ENCODE data around the gene SMARCC2.

Gene SMARCC2

DNA sequence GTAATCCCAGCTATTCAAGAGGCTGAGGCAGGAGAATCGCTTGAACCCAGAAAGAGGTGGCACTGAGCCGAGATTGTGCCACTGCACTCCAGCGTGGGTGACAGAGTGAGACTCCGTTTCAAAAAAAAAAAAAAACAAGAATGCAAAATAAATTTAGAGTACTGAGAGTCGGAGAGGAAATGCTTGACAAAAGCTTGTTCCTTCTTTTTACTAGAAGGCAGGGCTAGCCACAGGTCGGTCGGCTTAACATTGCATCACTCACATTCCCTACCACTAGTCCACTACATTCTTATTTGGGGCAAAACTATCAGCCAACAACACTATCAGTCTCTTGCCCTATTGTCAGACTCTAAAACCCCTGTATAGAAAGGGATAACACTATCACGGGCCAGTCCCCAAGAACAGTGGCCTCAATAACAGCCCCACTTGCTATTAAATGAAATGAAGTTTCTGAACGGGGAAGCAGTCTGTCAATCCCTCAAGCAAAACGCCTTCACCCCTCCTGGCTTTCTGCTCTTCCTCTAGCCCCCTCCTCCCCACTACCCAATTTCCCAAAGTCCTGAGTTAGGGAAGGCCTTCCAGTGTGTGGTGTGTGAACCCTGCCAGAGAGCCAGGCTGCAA lies 31.4 kb upstream of the SMARCC2 start:
- CTCF ChIA-PET: interaction anchor here (1.2 to 3.3 kb wide), 3 partner anchors 12 to 21 kb away, joined by 4 to 28 read pairs (median 13); no protein-coding TSS in a partner anchor
- POLR2A ChIA-PET: interaction anchor here (0.9 to 3.2 kb wide), 16 partner anchors 9 to 143 kb away, joined by 3 to 70 read pairs (median 14); partner anchors contain the start of genes ANKRD52, CNPY2, COQ10A and ESYT1
- no peak for TF ChIP-seq CTBP1 (IDR thresholded peaks at IDR 0.05; ENCODE audit: borderline replicate concordance)
- no peak for TF ChIP-seq BHLHE40 (IDR thresholded peaks at IDR 0.05; ENCODE audit: borderline replicate concordance)
- TF ChIP-seq FOXK2 (IDR thresholded peaks at IDR 0.05): no peak
- no peak for TF ChIP-seq LEF1 (IDR thresholded peaks at IDR 0.05; ENCODE audit: borderline replicate concordance)
- no peak for TF ChIP-seq TARDBP (IDR thresholded peaks at IDR 0.05)
- no peak for TF ChIP-seq ARNT (IDR thresholded peaks at IDR 0.05)
- no peak for TF ChIP-seq FOXA1 (IDR thresholded peaks at IDR 0.05)
- no peak for TF ChIP-seq SP1 (IDR thresholded peaks at IDR 0.05)
- TF ChIP-seq ELF4 (IDR thresholded peaks at IDR 0.05): no peak
- DNase-seq (ENCODE audit: extremely low spot score): no peak

GRCh38 chr12:56219840-56220239 lies 30.6 kb upstream of the SMARCC2 start:
- ChIA-PET POLR2A (interaction anchor here (3.0 to 3.2 kb wide), 2 partner anchors 30 to 92 kb away, joined by 23 to 66 read pairs; partner anchors contain the start of genes ESYT1 and SMARCC2), CTCF (interaction anchor here (3.3 kb wide), 1 partner anchor 15 kb away, joined by 28 read pairs; no protein-coding TSS in a partner anchor)
- no peak for DNase-seq (ENCODE audit: extremely low spot score)
- TF ChIP-seq ELF4 (IDR thresholded peaks at IDR 0.05): no peak
- TF ChIP-seq TARDBP (IDR thresholded peaks at IDR 0.05): no peak

DNA sequence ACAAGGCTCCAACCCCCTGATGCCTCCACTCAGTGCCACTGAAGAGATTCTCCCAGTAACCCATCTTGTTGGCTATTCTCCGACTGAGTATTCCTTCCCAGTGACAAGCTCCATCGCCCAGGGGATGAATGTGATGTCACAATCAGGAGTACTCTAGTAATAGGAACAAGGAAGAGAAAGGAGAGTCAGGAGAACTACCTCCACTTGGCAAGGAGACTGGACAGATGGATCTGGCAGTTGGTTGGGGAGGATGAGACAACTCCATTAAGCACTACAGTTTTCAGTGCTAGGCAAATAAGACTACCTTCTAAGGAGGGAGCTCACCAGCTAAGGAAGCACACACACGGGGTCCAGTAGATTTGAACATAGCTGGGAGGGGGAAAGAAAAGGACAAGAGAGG lies 27.2 kb upstream of the SMARCC2 start:
- no peak for DNase-seq (ENCODE audit: extremely low spot score)
- CTCF ChIA-PET: interaction anchor here (0.8 to 1.9 kb wide), 2 partner anchors 10 to 42 kb away, joined by 3 to 5 read pairs; no protein-coding TSS in a partner anchor
- TF ChIP-seq FOXK2 (IDR thresholded peaks at IDR 0.05) (no peak), TARDBP (IDR thresholded peaks at IDR 0.05) (no peak), BHLHE40 (IDR thresholded peaks at IDR 0.05; ENCODE audit: borderline replicate concordance) (no peak), FOXA1 (IDR thresholded peaks at IDR 0.05) (no peak), SP1 (IDR thresholded peaks at IDR 0.05) (no peak), L3MBTL2 (conservative IDR thresholded peaks at IDR 0.05) (no peak), ELF4 (IDR thresholded peaks at IDR 0.05) (no peak), SUZ12 (IDR thresholded peaks at IDR 0.05) (no peak), FOXM1 (IDR thresholded peaks at IDR 0.05; ENCODE audit: borderline replicate concordance) (no peak), NFRKB (IDR thresholded peaks at IDR 0.05) (no peak), ZNF384 (IDR thresholded peaks at IDR 0.05) (no peak), CTBP1 (IDR thresholded peaks at IDR 0.05; ENCODE audit: borderline replicate concordance) (no peak), ARNT (IDR thresholded peaks at IDR 0.05) (no peak), HDGF (IDR thresholded peaks at IDR 0.05; ENCODE audit: borderline replicate concordance) (no peak), LEF1 (IDR thresholded peaks at IDR 0.05; ENCODE audit: borderline replicate concordance) (no peak)
- TF ChIP-seq, protein P1, sequence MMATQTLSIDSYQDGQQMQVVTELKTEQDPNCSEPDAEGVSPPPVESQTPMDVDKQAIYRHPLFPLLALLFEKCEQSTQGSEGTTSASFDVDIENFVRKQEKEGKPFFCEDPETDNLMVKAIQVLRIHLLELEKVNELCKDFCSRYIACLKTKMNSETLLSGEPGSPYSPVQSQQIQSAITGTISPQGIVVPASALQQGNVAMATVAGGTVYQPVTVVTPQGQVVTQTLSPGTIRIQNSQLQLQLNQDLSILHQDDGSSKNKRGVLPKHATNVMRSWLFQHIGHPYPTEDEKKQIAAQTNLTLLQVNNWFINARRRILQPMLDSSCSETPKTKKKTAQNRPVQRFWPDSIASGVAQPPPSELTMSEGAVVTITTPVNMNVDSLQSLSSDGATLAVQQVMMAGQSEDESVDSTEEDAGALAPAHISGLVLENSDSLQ (IDR thresholded peaks at IDR 0.05): no peak
- POLR2A ChIA-PET: no interaction called here

DNA sequence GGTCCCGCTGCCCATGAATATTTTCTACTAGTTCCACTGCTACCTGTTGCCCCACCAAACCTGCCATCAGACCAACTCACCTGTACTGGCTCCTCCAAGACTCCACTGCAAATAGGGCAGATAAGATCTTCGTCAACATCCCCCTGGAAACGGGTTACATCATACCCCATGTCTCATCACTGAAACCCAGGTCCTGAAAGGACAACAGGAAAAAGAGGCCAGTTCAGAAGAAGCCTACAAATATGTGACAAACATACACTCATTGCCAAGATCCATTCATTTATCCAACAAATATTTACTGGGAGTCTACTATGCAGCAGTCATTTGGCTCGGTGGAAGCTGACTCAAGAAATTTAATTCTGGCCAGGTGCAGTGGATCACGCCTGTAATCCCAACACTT lies 24.6 kb upstream of the SMARCC2 start:
- TF ChIP-seq, protein P1 (IDR thresholded peaks at IDR 0.05): no peak
- TF ChIP-seq FOXM1 (IDR thresholded peaks at IDR 0.05; ENCODE audit: borderline replicate concordance): no peak
- no peak for TF ChIP-seq LEF1 (IDR thresholded peaks at IDR 0.05; ENCODE audit: borderline replicate concordance)
- TF ChIP-seq BHLHE40 (IDR thresholded peaks at IDR 0.05; ENCODE audit: borderline replicate concordance): no peak
- TF ChIP-seq SUZ12 (IDR thresholded peaks at IDR 0.05): no peak
- TF ChIP-seq SP1 (IDR thresholded peaks at IDR 0.05): no peak
- TF ChIP-seq FOXA1 (IDR thresholded peaks at IDR 0.05): no peak
- TF ChIP-seq L3MBTL2 (conservative IDR thresholded peaks at IDR 0.05): no peak
- TF ChIP-seq FOXK2 (IDR thresholded peaks at IDR 0.05): no peak
- no peak for TF ChIP-seq ELF4 (IDR thresholded peaks at IDR 0.05)
- TF ChIP-seq NFRKB (IDR thresholded peaks at IDR 0.05): no peak
- TF ChIP-seq ARNT (IDR thresholded peaks at IDR 0.05): no peak
- DNase-seq (ENCODE audit: extremely low spot score): no peak
- ChIA-PET CTCF (no interaction called here), POLR2A (interaction anchor here (1.5 kb wide), 1 partner anchor 8 kb away, joined by 8 read pairs; the partner anchor contains the start of gene RNF41)

DNA sequence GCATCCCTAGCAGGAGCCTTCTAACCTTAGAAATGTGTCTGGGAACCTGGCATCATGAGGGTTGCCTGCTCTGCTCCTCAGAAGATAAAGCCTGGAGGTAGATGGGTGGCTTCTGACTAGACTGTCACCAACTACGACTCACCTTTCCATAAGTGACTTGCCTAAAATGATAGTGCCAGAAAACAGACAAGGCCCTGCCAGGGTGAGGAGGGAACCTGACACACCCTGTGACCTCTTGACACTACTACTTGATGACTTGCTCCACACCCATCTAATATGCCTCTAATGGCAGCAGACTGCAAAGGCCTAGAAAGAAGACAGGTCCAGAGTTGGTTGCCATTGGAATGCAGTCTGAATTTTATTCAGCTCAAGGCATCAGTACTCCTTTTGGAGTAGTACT lies 23.1 kb upstream of the SMARCC2 start:
- TF ChIP-seq FOXK2 (IDR thresholded peaks at IDR 0.05) (no peak), SUZ12 (IDR thresholded peaks at IDR 0.05) (no peak), BHLHE40 (IDR thresholded peaks at IDR 0.05; ENCODE audit: borderline replicate concordance) (no peak), ARNT (IDR thresholded peaks at IDR 0.05) (no peak), ZNF384 (IDR thresholded peaks at IDR 0.05) (no peak), ELF4 (IDR thresholded peaks at IDR 0.05) (no peak), FOXM1 (IDR thresholded peaks at IDR 0.05; ENCODE audit: borderline replicate concordance) (no peak), LEF1 (IDR thresholded peaks at IDR 0.05; ENCODE audit: borderline replicate concordance) (no peak), CTBP1 (IDR thresholded peaks at IDR 0.05; ENCODE audit: borderline replicate concordance) (no peak), L3MBTL2 (conservative IDR thresholded peaks at IDR 0.05) (no peak), HDGF (IDR thresholded peaks at IDR 0.05; ENCODE audit: borderline replicate concordance) (no peak), SP1 (IDR thresholded peaks at IDR 0.05) (no peak), TARDBP (IDR thresholded peaks at IDR 0.05) (no peak), NFRKB (IDR thresholded peaks at IDR 0.05) (no peak), FOXA1 (IDR thresholded peaks at IDR 0.05) (no peak)
- TF ChIP-seq, protein P1 (IDR thresholded peaks at IDR 0.05): no peak
- ChIA-PET CTCF (interaction anchor here (1.0 kb wide), 1 partner anchor 23 kb away, joined by 3 read pairs; the partner anchor contains the start of gene SMARCC2), POLR2A (interaction anchor here (1.5 kb wide), 1 partner anchor 9 kb away, joined by 8 read pairs; the partner anchor contains the start of gene RNF41)
- no peak for DNase-seq (ENCODE audit: extremely low spot score)

Data from HEK293T (cell line).